NCI-H510A treated with DMSO at 0.1 percent for 48 hours (cell line): ENCODE measurements around the gene ATG2B.

Source experiments
- DNase-seq: peaks from one replicate; lab custom pipeline; 2025; lab: John Stamatoyannopoulos, UW

Gene ATG2B

DNA sequence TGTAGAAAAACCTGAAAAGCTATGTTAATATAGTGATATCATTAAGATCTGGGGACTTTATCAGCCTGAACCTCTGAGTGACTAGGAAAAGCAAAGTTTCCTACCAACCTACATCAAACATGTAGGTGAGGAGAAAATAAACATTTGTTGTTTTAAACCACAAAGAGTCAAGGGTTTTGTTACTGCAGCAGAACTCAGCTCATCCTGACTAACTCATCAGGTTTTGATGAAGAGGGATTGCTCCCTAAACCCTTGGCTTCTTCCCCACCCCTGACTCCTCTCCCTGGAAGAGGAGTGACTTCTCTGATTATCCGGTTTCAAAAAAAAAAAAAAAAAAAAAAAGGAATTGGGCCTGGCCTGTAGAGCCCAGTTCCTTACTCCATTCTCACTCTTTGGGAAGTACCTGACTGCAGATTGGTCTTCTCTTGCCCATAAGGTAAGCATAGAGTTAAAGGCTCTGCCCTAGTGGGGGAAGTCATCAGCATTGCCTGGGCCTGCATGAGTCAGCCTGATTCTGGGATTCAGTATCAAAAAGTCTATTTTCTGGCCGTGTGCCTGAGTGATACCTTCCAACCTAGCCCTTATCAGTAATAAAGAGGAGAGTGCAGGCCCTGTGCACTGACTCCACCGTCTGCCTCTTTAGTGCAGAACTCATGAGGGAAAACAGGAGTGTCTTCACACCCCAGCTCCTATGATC is 90.2 kb downstream of the ATG2B start:
- no peak for DNase-seq

DNA sequence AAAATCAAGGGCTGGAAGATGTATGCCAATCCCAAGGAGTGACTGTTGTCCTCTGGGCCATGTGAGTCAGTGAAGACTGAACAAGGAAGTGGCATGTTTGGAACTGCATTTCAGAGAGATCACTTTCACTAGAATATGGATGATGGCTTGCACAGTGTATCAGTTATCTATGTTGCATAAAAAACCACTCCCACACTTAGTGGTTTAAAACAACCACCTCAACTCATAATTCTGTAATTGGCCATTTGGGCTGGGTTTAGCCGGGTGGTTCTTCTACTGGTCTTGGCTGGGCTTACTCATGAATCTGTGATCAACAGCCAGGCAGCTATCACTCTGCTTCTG is 91.7 kb downstream of the ATG2B start:
- no peak for DNase-seq

DNA sequence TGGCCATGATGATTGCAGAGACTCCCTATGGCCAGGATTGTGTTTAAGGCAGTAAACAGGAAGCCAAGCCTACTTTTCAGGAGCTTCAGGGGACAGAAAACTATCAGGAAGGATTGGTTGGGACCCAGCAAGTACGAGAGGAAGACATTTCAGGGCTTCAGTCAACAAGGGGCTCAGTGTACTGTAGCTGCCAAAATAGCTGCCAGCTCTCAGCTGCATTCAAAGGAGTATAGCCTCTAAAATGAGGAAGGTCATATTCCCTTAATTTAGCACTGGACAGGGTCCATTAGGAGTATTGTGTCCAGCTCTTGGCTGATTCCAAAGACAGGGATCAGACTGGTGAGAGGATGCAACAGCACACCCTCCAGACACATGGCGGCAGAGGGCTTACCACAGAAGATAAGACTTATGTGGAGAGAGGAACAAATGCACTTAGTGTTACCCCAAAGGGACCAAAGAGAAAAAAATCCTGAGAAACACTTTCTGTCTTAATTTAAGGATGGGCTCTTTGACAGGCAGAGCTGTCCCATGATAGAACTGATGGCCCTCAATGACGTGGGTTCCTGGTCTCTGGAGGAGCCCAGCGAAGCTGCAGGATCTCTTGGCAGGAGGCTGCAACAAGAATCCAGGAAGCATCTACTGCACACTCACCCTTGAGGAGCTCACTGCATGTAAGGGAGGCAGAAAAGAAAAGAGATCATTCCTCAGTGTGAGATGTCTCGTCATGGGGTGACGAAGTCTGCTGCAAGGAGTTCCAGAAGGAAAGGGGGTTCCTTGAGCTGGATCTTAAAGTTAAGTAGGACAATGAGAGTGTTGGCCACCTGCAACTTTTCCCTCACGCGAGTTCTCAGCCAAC is 92.3 kb downstream of the ATG2B start:
- no peak for DNase-seq

DNA sequence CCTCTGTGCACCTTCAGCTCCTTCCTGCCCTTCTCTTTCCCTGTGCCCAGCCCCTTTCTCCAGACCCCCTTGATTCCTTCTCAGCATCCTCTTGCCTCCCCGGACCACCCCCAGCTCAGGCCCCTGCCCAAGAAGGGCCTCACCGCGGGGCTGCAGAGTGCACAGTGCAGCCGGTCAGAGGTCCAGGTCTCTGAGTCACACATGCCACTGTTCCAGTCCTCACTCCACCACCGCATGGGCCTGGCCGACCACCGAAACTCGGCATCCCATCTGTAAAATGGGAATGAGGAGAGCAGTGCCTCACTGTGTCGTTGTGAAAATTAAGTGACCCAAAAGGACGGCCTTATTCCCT is 93.8 kb downstream of the ATG2B start:
- DNase-seq: no peak

DNA sequence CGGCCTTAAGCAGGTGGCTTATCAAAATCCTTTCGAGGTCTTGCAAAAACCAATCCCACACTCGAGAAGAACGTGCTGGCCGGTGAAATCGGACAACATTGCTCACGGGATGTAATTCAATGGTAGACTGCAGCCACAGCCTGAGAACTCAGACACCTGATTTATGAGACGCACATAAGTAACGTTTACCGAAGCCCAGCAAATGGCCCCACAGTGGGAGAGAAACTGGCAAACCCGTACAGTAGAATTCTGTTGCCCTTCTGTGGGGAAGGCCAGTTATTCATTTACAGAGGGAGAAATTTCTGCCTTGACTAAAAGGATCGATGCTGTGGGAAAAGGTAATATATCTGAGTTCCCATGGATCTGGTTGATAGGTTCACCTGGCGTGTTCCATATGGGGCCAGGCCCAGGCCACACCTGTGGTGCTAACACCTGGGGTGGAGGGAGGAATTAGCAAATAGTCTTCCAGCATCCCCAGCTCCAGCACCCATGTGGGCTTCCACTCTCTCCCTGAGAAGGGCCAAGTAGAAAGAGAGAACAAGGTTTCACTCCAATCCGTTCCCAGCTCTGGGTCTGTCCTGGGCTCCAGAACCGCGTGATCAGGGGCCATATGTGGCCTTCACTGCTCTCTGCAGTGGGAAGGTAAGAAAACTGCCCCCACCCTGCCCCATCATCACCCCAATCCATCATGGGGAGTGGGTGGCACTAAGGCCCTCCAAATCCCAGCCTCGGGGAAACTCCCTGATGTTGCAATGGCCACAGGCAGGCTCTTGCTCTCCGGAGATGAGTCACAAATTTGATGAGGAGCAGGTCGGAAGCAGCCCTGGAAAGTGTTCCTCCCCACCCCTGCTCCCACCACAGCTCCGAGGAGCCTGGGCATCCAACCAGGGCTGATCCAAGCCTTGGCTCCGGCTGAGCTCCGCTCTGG is 94.4 kb downstream of the ATG2B start:
- no peak for DNase-seq

DNA sequence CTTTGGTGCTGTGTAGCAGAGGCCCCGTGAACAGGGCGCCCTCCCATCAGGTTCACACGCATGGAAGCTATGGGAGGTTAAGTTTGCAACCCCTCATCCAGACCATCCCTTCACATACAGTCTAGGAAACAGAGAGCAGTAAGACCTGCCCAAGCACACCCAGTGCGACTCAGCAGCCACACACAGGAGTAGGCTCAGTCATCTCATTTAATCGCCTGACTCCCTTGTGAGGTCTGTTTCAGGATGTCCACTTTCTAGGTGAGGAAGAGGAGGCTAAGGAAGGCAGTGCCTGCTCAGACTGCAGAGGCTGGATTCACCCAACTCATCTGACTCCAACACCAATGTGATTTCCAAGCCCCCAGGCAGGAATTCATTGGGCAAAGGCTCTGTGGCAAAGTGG is 95.2 kb downstream of the ATG2B start:
- no peak for DNase-seq

DNA sequence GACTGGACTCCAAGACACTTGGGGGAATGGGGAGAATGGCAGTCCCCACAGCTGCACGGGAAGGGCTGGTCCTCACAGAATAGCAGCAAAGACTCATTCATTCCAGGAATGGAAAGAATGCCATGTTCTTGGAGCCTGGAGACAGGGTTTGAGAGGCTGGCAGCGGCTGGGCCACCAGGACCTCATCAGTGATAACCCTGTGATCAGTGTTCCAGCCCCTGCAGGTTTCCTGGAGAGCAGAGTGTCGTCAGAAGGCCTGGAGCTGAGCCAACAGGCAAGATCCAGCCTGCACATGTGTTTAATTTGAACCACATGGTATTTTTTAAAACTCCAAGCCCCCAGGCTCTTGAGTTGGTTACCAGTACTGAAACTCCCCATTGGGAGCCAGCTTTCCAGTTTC is 95.8 kb downstream of the ATG2B start:
- DNase-seq: peak; percentile 45

DNA sequence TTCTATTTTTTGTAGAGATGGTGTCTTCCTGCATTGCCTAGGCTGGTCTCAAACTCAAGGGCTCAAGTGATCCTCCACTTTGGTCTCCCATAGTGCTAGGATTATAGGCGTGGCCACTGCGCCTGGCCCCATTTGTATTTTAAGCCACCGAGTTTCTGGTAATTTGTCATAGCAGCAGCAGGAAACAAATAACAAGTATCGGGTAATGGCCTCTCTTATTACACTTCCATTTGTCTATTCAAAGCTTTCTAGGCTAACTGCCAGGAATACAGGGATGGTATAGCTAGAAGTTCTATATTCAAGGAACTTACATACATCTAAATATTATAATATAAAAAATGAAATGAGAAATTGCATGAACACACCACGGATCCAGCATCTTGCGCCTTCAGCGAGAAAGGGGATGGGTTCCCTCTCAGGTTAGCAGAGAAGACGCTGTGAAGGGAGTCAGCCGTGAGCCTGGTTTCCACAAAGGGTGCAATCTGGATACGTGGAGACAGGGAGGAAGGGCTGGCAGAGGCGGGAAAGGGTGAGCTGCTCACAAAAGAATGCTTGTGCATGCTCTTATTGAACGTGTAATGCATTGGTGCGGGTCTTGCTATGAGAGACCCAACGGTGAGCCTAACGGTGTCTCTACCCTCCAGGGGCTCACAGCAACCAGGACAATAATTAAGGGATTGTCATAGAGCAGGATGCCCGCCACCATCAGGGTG is 97.6 kb downstream of the ATG2B start:
- peak; percentile 63 for DNase-seq

DNA sequence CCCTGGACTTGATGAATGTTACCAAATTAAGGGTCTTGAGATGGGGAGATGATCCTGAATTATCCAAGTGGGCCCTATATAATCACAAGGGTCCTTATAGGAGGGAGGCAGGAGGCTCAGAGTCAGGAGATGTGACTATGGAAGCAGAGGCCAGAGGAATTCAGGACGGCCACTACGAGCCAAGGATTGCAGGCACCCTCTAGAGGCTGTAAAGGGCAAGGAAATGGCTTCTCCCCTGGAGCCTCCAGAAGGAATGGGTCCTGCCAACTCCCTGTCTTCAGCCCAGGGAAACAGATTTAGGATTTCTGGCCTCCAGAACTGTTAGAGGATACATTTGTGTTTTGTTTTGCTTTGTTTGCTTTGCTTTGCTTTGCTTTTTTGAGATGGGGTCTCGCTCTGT is 98.3 kb downstream of the ATG2B start:
- no peak for DNase-seq

DNA sequence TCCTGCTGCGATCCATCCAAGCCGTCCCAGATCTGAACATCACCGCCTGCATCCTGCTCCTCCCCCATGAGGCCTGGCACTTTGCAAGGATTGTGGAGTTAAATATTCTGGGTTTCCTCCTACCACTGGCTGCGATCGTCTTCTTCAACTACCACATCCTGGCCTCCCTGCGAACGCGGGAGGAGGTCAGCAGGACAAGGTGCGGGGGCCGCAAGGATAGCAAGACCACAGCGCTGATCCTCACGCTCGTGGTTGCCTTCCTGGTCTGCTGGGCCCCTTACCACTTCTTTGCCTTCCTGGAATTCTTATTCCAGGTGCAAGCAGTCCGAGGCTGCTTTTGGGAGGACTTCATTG is 99.0 kb downstream of the ATG2B start:
- DNase-seq: no peak

DNA sequence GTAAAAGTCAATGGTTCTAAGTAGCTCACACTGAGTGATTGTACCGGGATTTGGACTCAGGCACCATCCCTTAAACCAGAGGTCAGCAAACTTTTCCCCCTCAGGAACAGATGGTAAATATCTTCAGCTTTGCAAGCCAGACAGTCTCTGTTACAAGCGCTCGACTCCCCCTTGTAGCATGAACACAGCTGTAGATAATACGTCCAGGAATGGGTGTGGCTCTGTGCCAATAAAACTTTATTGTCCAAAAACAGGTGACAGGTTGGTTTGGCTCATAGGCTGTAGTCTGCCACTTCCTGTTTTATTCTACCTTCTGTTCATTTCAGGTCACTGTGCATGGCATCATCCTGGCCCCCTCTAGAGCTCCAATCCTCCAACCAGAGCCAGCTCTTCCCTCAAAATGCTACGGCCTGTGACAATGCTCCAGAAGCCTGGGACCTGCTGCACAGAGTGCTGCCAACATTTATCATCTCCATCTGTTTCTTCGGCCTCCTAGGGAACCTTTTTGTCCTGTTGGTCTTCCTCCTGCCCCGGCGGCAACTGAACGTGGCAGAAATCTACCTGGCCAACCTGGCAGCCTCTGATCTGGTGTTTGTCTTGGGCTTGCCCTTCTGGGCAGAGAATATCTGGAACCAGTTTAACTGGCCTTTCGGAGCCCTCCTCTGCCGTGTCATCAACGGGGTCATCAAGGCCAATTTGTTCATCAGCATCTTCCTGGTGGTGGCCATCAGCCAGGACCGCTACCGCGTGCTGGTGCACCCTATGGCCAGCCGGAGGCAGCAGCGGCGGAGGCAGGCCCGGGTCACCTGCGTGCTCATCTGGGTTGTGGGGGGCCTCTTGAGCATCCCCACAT is 99.6 kb downstream of the ATG2B start:
- no peak for DNase-seq

DNA sequence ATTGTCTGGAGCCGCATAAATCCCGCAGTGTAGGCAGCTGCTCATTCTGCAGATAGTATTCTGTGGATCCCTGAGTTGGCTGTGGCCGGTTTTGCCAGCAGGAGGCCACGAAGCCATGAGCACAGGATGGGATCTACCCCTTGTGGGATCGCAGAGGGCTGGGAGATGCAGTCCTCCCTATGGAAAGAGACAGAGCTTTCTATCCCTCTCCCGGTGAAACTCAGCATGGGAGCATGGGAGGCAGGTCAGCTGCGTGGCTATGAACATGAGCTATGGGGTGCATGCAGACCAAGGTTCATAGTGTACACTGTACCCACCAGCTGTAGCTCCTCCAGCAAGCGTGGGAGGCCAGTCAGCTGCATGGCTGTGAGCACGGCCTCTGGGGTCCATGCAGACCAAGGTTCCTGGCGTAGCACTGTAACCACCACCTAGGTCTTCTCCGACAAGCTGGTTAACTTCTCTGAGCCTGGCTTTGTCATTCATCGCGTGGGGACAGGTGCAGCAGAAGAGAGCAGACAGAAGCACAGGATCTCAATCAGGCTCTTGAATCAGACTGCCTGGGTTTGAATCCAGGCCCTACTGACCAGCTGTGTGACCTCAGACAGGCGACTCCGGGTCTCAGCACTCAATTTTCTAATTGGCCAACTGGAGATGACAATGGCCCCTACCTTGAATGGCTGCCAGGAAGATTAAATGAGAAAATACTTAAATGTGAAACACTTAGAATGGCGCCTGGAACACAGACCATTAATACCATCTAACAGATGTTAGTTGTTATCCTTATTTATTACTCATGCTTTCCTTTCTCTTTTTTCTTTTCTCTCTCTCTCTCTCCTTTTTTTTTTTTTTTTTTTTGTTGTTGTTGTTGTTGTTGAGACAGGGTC is 101.1 kb downstream of the ATG2B start:
- DNase-seq: no peak

DNA sequence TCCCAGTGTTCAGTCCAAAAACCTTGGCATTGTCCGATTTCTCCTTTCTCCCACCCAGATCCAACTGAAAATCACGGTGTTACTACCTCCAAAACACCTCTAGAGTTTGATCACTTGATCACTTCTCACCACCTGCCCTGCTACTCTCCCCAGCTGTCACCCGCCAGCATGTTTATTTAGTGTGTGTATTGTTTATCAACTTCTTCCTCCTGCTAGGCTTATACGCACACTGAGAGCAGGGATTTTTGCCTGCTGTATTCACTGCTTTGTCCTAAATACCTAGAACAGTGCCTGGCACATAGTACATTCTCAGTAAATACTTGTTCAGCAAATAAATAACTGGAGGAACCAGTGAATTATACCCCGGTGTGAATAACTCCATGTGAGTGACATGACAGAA is 102.1 kb downstream of the ATG2B start:
- DNase-seq: peak; percentile 62

DNA sequence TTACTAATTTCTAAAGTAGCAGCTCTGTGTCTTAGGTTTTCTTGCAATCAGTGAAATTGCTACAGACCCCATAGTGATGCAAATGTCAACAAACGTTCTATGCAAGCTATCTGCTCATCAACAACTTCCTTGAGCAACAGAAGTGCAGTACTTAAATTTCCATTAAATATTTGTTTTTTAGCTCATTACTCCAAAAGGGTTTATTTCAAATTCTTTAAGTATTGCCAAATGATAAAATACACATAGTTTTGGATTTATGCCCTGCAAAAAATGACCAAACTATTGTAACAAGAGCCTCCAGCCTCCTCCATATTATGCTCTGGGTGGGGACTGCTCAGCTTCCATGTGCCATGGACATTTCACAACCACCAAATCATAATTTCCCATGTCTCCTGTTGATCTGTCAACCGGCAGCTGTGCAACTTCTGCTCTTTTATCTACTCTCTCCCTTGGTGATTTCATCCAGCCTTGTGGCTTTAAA is 102.8 kb downstream of the ATG2B start:
- peak; percentile 10 for DNase-seq

DNA sequence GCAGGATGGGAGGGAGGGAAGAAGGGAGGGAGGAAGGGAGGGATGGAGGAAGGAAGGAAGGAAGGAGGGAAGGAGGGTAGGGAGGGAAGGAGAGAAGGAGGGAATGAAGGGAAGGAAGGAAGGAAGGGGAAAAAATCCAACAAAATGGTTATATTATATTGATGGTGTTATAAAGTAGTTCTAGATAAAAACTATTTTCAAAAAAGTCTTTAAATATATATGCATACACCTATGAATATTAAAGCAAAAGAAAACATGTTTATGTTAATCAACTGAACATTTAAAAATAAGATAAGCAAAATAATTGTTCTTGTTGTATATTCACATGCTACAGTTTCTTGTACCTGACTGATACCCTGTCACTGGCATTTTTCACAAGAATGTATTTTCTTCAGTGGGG is 105.2 kb downstream of the ATG2B start:
- DNase-seq: no peak

DNA sequence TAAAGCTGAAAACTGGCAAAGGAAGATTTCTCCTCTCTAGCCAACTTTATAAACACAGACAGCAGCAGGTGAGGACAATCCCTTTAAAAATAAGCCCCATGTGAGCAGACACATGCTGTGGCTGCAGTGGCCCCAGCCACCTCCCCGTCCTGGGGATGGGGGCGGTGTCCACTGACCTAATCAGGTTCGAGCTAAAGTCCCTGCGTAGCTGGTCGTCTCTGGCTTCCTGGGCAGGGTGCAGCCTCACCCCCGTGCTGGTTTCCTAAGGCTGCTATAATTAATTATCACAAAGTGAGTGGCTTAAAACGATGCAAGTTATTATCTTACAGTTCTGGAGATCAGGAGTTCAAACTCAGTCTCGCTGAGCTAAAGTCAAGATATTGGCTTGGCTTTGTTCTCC is 106.1 kb downstream of the ATG2B start:
- no peak for DNase-seq

DNA sequence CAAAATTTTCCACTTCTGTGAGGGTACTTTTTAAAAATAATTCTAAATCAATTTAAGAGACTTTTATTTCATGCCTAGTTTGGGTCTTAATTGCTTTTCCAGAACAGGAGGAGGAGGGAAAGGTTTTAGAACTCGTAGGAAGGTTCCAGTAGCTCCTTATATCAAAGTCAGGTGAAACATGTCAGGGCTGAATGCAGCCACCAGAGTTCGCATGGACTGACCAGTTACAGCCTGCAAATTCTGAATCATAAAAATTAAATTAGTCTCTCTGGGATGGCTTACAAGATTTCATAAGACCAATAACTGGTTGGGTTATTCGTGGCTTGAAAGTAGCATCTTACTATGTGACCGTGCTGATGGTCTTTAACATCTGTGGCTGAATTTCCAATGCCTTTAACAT is 106.7 kb downstream of the ATG2B start:
- DNase-seq: no peak

DNA sequence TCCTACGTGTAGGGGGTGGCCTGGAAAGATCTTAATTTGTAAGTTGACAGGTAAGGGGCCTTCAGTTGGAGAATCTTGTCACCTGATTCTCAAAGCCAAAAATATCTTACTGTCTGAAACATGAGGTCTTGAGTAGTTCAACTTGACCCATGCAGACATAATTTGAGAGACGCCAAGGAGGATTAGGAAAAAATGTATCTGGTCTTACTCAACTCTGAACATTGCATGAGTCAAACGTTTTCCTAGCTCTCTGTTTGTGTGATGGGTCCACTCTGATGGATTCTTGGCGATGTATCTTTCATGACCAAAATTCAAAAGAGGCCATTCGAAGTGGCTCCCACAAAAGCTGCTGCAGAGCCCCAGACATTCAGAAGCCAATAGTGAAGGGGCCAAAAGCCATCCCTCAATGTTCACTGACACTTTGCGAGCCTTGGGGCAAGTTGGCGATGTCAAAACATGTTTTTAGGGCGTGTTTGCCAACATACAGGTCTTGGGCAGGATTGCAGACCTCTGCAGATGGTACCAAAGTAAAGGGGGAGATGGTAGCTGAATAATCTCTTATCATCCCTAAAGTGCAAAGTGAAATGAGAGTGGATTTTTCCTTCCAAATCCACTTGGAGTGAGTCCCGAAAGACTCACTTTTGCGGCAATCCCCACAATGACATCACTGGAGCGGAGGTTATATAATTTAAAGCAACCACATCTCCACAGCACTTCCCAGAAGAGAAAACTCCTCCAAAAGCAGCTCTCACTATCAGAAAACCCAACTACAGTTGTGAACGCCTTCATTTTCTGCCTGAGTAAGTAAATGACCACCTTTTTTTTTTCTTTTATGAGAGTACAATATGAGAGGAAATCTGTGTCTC is 107.4 kb downstream of the ATG2B start, which contains the start of gene BDKRB1:
Gene BDKRB1 (plus strand): TSS at position 710 of the 866 bp plus-strand sequence. CDS start 7,473 bp downstream, outside the sequence.
- DNase-seq: no peak

DNA sequence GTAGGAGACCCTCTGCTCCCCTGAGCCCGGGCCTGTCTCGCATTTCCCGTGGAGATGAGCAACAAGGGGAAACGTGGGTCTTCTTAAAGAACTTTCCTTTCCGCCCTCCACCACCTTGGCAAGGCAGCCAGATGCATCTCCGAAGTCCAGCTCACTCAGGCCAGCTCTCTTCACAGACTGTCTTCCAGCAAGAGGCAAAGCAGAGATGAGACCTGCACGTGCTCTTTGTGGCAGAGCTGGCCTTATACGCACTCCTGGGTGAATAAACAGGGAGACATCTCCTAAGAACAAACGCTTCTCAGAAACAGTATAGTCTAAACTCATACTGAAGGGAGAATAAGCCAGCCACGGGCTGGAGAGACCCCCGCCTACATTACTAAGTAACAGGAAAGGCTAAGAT is 108.5 kb downstream of the ATG2B start:
- no peak for DNase-seq
